Colonic mucosa (tissue), 4 donors: ENCODE results near the gene ENTPD6. TPM values are rescaled to one million over a fixed set of nuclear protein-coding genes. Genes with fewer than 3 reads are reported as not detected.

Source experiments
- DNase-seq: peaks from one replicate; pipeline ENCODE4 v3.0.0-alpha.2; 2020
- H3K27ac ChIP-seq: fragments of 200-600 bp; one replicate; pipeline ENCODE4 v1.8.0; 2021
- H3K27me3 ChIP-seq: fragments of 200-600 bp; one replicate; pipeline ENCODE4 v1.8.0; 2021
- H3K36me3 ChIP-seq: fragments of 200-600 bp; one replicate; pipeline ENCODE4 v1.8.0; 2021
- H3K4me1 ChIP-seq: fragments of 200-600 bp; one replicate; pipeline ENCODE4 v1.8.0; 2021; ENCODE audit warnings: mild to moderate bottlenecking
- H3K4me3 ChIP-seq: fragments of 200-600 bp; one replicate; pipeline ENCODE4 v1.8.0; 2021
- H3K9ac ChIP-seq, 2 donors: one replicate each; pipeline ENCODE4 v1.7.0; 2013; ENCODE audit warnings: control low read depth in 2 of 2, low read depth in 2 of 2, low read length in 2 of 2
- H3K9me3 ChIP-seq: fragments of 200-600 bp; one replicate; pipeline ENCODE4 v1.8.0; 2021
- intact Hi-C: fragments of 100-400 bp; cut with DNase I; formaldehyde crosslinking; loops from one replicate; pipeline ENCODE4 v1.14.1; 2022
- total RNA-seq, 2 donors: library from RNA; stranded (reverse); fragmentation: NEBNext Ultra II Directional in 1 of 2; extraction: Animal tissue kit (Norgen Biotek cat#: 25700) in 1 of 2; gene quantifications; one replicate each; pipeline ENCODE4 v1.2.1, GENCODE V29; 2021
- TF ChIP-seq, protein P1 (sequence below): fragments of 200-600 bp; IDR thresholded peaks from one replicate; pipeline ENCODE4 v1.8.0; 2022; ENCODE audit warnings: antibody characterized with exemption, mild to moderate bottlenecking
- donor health status: healthy.
- donor health status: DM: no; HTN: no; CAD: no.
- donor health status: DM: no; HTN: no; CAD: no.

ENTPD6 gene
- total RNA-seq, 2 donors from 2014 or later = 120 to 201 TPM

DNA sequence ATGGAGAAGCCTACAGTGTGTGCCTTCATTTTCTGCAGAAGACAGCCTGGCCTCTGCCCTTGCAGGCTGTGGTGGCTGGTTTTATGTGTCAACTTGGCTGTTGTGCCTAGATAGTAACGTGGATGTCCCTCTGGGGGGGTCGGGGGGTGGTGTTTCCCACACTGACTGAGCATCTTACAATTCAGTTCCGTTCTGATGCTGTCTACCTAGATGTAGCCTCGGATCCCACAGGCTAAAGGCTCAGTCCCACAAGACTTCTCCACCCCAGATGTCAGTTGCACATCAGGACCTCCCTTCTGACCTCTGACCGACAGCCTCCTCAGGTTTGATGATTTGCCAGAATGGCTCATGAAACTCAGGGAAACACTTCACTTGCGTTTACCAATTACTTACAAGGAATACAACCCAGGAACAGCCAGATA is 56.7 kb downstream of the ENTPD6 start:
- DNase-seq = peak; percentile 68
- intact Hi-C loops = no loop called here
- TF ChIP-seq, protein P1, sequence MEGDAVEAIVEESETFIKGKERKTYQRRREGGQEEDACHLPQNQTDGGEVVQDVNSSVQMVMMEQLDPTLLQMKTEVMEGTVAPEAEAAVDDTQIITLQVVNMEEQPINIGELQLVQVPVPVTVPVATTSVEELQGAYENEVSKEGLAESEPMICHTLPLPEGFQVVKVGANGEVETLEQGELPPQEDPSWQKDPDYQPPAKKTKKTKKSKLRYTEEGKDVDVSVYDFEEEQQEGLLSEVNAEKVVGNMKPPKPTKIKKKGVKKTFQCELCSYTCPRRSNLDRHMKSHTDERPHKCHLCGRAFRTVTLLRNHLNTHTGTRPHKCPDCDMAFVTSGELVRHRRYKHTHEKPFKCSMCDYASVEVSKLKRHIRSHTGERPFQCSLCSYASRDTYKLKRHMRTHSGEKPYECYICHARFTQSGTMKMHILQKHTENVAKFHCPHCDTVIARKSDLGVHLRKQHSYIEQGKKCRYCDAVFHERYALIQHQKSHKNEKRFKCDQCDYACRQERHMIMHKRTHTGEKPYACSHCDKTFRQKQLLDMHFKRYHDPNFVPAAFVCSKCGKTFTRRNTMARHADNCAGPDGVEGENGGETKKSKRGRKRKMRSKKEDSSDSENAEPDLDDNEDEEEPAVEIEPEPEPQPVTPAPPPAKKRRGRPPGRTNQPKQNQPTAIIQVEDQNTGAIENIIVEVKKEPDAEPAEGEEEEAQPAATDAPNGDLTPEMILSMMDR = no peak
- peaks cover 13% of the 10 kb centered on the region for H3K4me1 ChIP-seq
- no peaks in the 10 kb centered on the region for H3K27me3 ChIP-seq
- peak overlapping the region; percentile 92 for H3K27ac ChIP-seq
- H3K36me3 ChIP-seq = no peaks in the 10 kb centered on the region
- peak overlapping the region in 1 of 2 donors; percentile 64 for H3K9ac ChIP-seq
- H3K4me3 ChIP-seq = no peak overlapping the region
- no peaks in the 10 kb centered on the region for H3K9me3 ChIP-seq

DNA sequence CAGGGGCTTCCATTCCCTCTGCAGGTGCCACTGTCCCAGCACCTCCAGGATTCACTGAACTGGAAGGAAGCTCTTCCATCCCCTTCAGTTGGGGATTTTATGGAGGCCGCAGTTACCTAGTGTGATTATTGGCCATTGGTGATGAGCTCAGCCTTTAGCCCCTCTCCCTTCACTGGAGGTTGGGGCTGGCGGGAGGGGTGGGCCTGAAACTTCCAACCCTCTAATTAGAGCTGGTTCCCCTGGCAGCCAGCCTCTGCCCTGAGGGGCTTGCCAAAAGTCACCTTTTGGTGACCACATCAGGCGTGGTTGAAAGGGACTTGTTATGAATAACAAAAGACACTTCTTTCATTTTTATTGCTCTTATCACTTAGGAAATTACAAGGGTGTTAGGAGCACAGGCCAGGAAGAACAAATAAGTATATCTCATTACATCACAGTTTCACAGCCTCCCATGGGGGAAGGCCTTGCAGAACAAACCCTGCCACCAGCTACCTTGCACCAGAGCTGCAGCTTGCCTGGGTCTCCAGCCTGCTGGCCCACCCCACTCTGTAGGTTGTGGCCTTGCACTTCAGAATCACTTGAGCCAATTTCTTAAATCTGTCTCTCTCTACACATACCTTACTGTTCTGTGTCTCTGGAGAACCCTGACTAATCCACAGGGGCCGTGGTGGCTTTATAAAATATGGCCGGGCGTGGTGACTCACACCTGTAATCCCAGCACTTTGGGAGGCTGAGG is 57.3 kb downstream of the ENTPD6 start:
- Histone ChIP-seq H3K9ac (peak overlapping the region in 1 of 2 donors; percentile 64), H3K27ac (peak overlapping the region; percentile 92), H3K27me3 (no peaks in the 10 kb centered on the region), H3K36me3 (no peaks in the 10 kb centered on the region), H3K4me1 (peaks cover 13% of the 10 kb centered on the region), H3K9me3 (no peaks in the 10 kb centered on the region), H3K4me3 (no peak overlapping the region)
- TF ChIP-seq, protein P1 = no peak
- DNase-seq = peak; percentile 61
- intact Hi-C loops = no loop called here

DNA sequence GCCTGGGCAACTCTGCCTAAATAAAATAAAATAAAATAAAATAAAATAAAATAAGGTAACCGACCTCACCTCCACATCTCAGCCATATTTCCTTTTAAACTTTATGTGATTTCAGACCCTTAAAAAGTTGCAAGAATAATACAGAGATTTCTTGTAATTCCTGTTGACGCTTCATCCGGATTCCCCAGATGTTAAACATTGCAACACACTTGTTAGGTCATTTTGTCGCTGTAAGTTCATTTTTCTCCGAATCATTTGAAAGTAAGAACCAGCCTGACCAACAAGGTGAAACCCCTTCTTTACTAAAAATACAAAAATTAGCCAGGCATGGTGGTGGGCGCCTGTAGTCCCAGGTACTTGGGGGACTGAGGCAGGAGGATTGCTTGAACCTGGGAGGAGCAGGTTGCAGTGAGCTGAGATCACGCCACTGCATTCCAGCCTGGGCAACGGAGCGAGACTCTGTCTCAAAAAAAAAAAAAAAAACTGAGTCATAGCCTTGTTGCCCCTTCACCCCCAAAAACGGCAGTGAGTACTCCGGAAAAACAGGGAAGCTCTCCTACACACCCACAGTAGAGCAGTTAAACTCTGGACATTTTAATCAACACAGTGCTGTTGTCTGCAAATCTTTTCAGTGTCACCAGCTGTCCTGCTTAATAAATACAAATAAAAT is 58.2 kb downstream of the ENTPD6 start:
- intact Hi-C loops = no loop called here
- peaks cover 13% of the 10 kb centered on the region for H3K4me1 ChIP-seq
- H3K36me3 ChIP-seq = no peaks in the 10 kb centered on the region
- DNase-seq = peak; percentile 11
- H3K27ac ChIP-seq = peak overlapping the region; percentile 92
- H3K9me3 ChIP-seq = no peaks in the 10 kb centered on the region
- TF ChIP-seq, protein P1 = no peak
- H3K9ac ChIP-seq = no peak overlapping the region
- H3K27me3 ChIP-seq = no peaks in the 10 kb centered on the region
- no peak overlapping the region for H3K4me3 ChIP-seq

DNA sequence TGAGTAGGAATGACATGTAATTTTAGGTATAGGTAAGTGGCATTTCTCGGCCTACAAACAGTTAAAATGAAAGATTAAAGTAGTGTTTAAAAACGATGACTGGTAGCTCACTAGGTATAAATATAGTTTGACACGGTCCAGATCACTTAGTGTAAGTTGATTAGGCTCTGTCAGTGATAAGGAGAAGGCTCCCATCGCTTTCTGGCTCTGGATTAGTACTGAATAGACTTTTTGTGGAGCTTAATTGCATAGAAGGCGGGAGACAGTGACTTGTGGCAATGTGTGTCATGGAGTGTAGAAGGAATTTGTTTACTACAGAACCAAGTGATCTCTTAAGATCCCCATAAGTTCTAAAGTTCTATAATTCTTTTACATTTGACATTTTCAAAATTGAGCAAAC is 59.1 kb downstream of the ENTPD6 start:
- TF ChIP-seq, protein P1 = no peak
- Histone ChIP-seq H3K27me3 (no peaks in the 10 kb centered on the region), H3K36me3 (no peaks in the 10 kb centered on the region), H3K9ac (peak overlapping the region in 1 of 2 donors; percentile 73), H3K9me3 (no peaks in the 10 kb centered on the region), H3K4me3 (no peak overlapping the region), H3K27ac (peak overlapping the region; percentile 65), H3K4me1 (peaks cover 13% of the 10 kb centered on the region)
- peak; percentile 6 for DNase-seq
- intact Hi-C loops = no loop called here

DNA sequence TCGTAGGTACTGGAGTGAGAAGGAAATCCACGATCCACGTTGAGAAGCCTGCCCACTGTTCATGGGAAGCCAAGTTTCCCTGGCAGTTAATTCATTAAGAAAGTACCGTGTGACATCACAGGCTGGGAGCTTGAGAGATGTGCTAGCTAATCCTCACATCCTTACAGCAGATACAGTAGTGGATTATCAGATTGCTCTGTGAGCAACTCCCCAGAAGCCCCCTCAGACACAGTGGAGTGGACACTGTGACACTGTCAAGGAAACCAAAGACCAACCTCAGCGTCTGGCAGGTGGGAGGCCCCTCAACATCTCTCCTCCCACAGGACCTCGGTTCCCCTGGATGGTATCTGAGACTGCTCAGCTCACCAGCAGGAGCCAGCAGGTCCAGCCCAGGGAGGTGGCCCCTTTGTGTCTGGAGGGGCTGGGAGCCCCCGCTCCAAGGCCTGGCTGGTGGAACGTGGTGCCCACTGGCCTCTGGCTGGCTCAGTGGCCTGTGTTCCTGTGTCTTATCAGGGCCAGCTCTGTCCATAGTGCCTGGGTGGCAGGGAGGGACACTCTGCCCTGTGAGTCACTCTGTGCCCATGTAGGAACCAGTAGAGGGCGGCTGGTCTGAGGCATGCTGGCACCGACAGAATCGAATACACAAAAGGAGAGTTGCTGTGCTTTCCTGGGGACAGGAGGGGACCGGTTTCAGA is 59.6 kb downstream of the ENTPD6 start:
- peak overlapping the region; percentile 33 to 73 for H3K9ac ChIP-seq

More for the DNA sequence above, 59.6 kb downstream of the ENTPD6 start:
- Histone ChIP-seq H3K4me3 (no peak overlapping the region), H3K27me3 (no peaks in the 10 kb centered on the region), H3K4me1 (peaks cover 13% of the 10 kb centered on the region), H3K27ac (peak overlapping the region; percentile 65), H3K9me3 (no peaks in the 10 kb centered on the region), H3K36me3 (no peaks in the 10 kb centered on the region)
- DNase-seq = peak; percentile 74
- intact Hi-C loops = no loop called here
- TF ChIP-seq, protein P1 = no peak
